SK-N-SH (cell line): ENCODE measurements around the gene CACNA1G.

Experiments used
- CHD2 ChIP-seq: fragments of 150-350 bp; IDR thresholded peaks from 2 replicates; pipeline ENCODE4 v1.6.1; 2018; ENCODE audit warnings: low read length; ENCODE audit not compliant: partially characterized antibody
- CTCF ChIP-seq: fragments of 200-600 bp; sonication (generic); IDR thresholded peaks from 2 replicates; pipeline ENCODE4 v1.6.1; 2017; ENCODE audit warnings: antibody characterized with exemption, mild to moderate bottlenecking, moderate library complexity
- EP300 ChIP-seq, 2 experiments: IDR thresholded peaks; 2 replicates each; pipeline versions ENCODE4 v1.4.0 to v1.6.1; 2012; ENCODE audit warnings: borderline replicate concordance in 1 of 2, low read depth in 1 of 2, low read length in 1 of 2
- EZH2phosphoT487 ChIP-seq: fragments of 200-600 bp; sonication (generic); IDR thresholded peaks from 2 replicates; pipeline ENCODE4 v1.6.1; 2017; ENCODE audit warnings: low read depth, mixed run types, mild to moderate bottlenecking, antibody characterized with exemption, moderate library complexity, borderline replicate concordance
- IRF3 ChIP-seq: fragments of 150-350 bp; IDR thresholded peaks from 2 replicates; pipeline ENCODE4 v1.6.1; 2016; ENCODE audit warnings: mild to moderate bottlenecking, low read depth, low read length
- JUND ChIP-seq: IDR thresholded peaks from 2 replicates; pipeline ENCODE4 v1.4.0; 2012
- MEF2A ChIP-seq: IDR thresholded peaks from 2 replicates; pipeline ENCODE4 v1.4.0; 2012; ENCODE audit warnings: low read depth, borderline replicate concordance
- POLR2AphosphoS5 ChIP-seq: IDR thresholded peaks from 2 replicates; pipeline ENCODE4 v1.6.1; 2012; ENCODE audit warnings: low read depth, low read length
- REST ChIP-seq: IDR thresholded peaks from 2 replicates; pipeline ENCODE4 v1.6.1; 2012; ENCODE audit warnings: mild to moderate bottlenecking, low read depth, low read length, moderate library complexity
- RFX5 ChIP-seq: IDR thresholded peaks from 2 replicates; pipeline ENCODE4 v1.6.1; 2012; ENCODE audit warnings: mild to moderate bottlenecking, improper control_type of control experiment, low read length
- SIN3A ChIP-seq: IDR thresholded peaks from 2 replicates; pipeline ENCODE4 v1.6.1; 2012; ENCODE audit warnings: low read depth, mild to moderate bottlenecking, low read length, moderate library complexity, borderline replicate concordance
- TAF1 ChIP-seq: IDR thresholded peaks from 2 replicates; pipeline ENCODE4 v1.6.1; 2012; ENCODE audit warnings: low read depth, mild to moderate bottlenecking, low read length, moderate library complexity, borderline replicate concordance
- TEAD4 ChIP-seq: IDR thresholded peaks from 2 replicates; pipeline ENCODE4 v1.4.0; 2012; ENCODE audit warnings: mild to moderate bottlenecking, borderline replicate concordance; ENCODE audit not compliant: insufficient read depth
- YY1 ChIP-seq: IDR thresholded peaks from 2 replicates; pipeline ENCODE4 v1.4.0; 2012; ENCODE audit warnings: low read depth, mild to moderate bottlenecking

GRCh38 chr17:50653738-50654137, 93.2 kb downstream of the CACNA1G start:
- TF ChIP-seq YY1 (no peak), CTCF (no peak), EP300 (IDR thresholded peaks at IDR 0.05; ENCODE audit: borderline replicate concordance in 1 of 2, low read depth in 1 of 2, low read length in 1 of 2) (no peak), RFX5 (no peak), REST (no peak), POLR2AphosphoS5 (no peak), MEF2A (no peak), EZH2phosphoT487 (no peak), IRF3 (no peak), TEAD4 (no peak), SIN3A (no peak), CHD2 (no peak), JUND (no peak), TAF1 (no peak)
